GM12892 (cell line): ENCODE measurements around the gene STX18.

Source experiments
- POLR2A ChIP-seq: IDR thresholded peaks from 2 replicates; pipeline ENCODE4 v1.6.1; 2011; ENCODE audit warnings: low read depth, low read length, control low read depth
- POLR2AphosphoS5 ChIP-seq: IDR thresholded peaks from 2 replicates; pipeline ENCODE4 v1.6.1; 2011; ENCODE audit warnings: low read depth, low read length, control low read depth
- TAF1 ChIP-seq: IDR thresholded peaks from 2 replicates; pipeline ENCODE4 v1.6.1; 2011; ENCODE audit warnings: low read depth, mild to moderate bottlenecking, control low read depth, low read length, borderline replicate concordance

- TF ChIP-seq POLR2AphosphoS5: no peak
- no peak for TF ChIP-seq POLR2A
- TF ChIP-seq TAF1: no peak
These were observed 27.1 kb upstream of the STX18 start for GRCh38 chr4:4568806-4569427.
